Choroid plexus epithelial cell (primary cell): ENCODE results near the gene KCNF1.

Experiments used
- DNase-seq: peaks from one replicate; pipeline ENCODE4 v3.0.0-alpha.2; 2010; ENCODE audit warnings: low read depth
- H3K4me3 ChIP-seq: 2 replicates; pipeline ENCODE4 v1.5.1; 2011; ENCODE audit warnings: low read depth, mild to moderate bottlenecking, control low read depth, low read length, moderate library complexity
- TF ChIP-seq, protein P1 (sequence below): conservative IDR thresholded peaks from 2 replicates; pipeline ENCODE4 v1.5.1; 2011; ENCODE audit warnings: low read depth, mild to moderate bottlenecking, control low read depth, inconsistent platforms, low read length, moderate library complexity

The KCNF1 gene

DNA sequence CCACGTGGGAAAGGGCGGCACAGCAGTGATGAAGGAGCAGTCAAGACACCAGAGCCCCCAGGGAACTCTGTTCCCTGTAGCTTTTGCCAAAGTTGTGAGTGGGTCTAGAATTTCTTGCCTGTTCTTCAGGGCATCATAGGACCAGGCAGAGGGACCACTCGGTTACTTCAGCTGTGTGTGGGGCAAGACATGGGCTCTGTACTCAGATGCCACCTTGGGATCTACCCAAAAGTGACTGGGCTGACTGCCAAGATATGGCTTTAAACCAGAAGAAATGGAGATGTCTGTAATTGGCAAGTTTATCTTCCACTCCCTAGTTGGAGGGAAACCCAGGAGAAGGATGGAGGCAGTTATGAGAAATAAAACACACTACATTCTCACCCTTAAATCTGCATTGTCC is 29.6 kb downstream of the KCNF1 start:
- H3K4me3 ChIP-seq, result no peak overlapping the region
- TF ChIP-seq, protein P1, sequence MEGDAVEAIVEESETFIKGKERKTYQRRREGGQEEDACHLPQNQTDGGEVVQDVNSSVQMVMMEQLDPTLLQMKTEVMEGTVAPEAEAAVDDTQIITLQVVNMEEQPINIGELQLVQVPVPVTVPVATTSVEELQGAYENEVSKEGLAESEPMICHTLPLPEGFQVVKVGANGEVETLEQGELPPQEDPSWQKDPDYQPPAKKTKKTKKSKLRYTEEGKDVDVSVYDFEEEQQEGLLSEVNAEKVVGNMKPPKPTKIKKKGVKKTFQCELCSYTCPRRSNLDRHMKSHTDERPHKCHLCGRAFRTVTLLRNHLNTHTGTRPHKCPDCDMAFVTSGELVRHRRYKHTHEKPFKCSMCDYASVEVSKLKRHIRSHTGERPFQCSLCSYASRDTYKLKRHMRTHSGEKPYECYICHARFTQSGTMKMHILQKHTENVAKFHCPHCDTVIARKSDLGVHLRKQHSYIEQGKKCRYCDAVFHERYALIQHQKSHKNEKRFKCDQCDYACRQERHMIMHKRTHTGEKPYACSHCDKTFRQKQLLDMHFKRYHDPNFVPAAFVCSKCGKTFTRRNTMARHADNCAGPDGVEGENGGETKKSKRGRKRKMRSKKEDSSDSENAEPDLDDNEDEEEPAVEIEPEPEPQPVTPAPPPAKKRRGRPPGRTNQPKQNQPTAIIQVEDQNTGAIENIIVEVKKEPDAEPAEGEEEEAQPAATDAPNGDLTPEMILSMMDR, result no peak
- DNase-seq, result no peak

DNA sequence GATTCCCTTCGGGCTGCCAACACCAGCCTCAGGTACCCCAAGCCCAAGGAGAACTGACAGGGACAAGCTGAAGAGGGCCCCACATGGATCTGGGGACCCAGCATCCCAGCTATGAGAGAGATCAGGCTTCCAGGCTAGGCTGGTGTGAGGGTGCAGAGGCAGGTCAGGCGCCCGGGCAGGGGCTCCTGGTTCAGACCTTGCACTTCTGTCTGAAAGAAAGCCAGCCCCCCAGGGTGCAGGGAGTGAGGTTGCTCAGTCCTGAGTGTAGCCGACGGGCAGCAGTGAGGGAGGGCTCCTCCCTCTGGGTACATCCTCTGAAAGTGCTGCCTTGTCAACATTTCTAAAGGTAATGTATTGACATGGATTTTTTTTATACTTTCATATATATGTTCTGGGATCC is 33.1 kb downstream of the KCNF1 start:
- H3K4me3 ChIP-seq, result no peak overlapping the region
- no peak for DNase-seq
- TF ChIP-seq, protein P1, result no peak

DNA sequence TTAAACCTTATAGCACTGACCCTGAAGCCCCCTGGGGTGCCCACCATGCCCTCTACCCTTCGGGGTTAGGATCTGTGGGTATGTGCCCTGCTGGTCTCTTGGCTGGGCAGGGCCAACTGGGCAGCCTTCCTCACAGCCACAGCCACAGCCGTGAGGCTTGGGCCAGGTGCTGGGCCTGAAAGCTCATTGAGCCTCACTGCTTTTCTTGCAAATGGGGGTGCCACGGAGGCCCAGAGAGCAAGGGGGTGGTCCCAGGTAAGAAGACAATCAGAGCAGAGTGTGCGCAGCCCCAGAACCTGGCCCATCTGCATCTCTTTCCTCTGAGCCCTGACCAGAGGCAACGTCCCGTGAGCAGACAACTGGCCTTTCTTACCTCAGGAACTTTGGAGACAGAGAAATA is 34.7 kb downstream of the KCNF1 start:
- no peak overlapping the region for H3K4me3 ChIP-seq
- DNase-seq, result no peak
- TF ChIP-seq, protein P1, result no peak

DNA sequence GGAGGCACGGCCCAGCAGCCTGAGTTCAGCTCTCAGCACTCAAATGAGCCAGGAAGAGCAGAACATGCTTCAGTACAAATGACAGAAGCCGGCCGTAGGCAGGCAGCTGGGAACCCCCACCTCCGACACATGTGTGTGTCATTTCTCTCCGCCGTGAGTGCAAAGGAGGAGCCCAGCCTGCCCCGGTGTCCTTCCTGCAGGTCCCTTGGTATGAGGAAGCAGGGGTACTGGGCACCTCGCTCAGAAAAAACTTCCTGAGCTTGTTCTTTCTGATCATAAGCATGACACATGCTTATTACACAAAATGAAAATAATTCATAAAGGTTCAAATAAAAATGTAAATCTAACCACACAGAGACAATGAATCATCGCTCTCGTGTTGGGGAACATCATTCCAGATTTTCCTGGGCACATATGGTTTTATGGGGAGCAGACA is 35.3 kb downstream of the KCNF1 start:
- no peak overlapping the region for H3K4me3 ChIP-seq
- peak; percentile 41 for DNase-seq
- TF ChIP-seq, protein P1, result no peak

DNA sequence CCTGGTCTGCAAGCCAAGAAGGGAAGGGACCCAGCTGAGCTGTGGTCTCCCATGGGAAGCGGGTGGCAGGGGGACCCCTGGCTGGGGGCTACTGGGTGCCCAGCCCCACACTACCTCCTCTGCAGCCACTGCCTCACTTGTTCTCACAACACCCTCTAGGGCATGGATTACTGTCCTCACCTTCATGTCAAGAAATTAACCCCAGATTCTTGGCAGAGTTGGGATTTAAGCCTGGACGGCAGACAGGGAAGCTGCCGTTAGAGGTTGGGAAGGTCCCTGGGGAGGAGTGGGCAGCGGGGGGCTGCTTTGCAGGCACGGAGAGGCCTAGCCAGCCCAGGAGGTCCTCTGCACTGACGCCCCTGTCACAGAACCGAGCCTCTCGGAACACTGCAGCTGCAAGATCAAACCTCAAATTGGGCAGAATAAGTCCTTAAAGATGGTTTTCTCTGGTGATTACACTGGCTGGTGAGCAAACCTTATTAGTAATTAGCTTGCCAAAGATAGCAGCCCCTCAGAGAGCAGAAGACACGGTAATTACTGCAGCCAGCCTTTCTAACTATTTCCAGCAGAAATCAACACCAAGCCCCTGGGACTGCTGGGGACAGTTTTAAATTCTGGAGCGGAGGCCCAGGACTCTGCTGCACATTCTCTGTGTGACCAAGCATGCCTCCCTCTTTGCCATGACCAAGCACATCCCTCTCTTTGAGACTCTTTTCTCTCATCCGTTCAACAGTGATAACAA is 35.9 kb downstream of the KCNF1 start:
- TF ChIP-seq, protein P1, result no peak
- no peak overlapping the region for H3K4me3 ChIP-seq
- DNase-seq, result no peak

DNA sequence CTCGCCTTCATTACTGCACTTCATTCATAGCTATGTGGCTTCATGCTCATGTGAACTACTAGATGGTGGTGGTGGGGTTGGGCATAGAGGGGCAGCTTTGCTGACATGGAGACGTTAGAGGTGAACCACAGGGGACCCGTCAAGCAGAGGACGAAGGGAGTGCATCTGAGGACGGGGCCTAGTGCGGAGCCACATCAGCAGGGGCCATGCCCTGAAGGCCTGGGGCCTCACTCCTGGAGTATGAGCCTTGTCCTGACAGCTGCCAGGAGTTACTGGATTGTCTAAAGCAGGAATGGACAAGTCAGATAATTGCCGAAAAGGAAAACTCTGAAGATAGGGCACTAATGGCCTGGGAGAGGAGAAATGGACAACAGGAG is 36.4 kb downstream of the KCNF1 start:
- no peak for DNase-seq
- TF ChIP-seq, protein P1, result no peak
- no peak overlapping the region for H3K4me3 ChIP-seq

DNA sequence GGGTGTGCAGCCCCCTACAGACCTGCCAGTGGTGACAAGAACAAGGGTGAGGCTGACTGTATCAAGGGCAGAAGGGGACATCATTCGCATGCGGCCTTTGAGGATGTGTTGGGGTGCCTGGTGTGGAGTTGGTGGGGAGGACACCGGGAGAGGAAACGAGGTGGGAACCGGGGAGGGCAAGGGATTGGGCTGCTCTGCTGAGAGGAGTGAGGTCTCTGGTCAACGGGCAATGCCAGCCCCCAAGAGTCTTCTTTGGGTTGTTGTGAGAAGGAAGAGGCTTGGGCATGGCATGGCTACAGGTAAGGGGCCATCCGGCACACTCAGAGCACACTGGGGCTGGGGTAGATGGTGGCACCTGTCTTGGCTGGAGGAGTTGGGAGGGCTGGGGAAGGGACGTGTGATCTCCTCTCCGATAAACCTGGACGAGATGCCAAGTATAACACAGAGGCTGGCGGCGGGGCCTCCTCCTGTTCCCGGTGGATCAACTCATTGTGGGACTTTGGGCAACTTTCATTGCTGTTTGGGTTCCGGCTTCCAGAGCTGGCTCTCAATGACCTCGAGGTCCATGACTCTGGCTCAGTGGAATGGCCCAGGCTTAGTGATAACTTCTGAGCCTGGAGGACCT is 37.0 kb downstream of the KCNF1 start:
- DNase-seq, result no peak
- TF ChIP-seq, protein P1, result no peak
- no peak overlapping the region for H3K4me3 ChIP-seq
